ENCODE measurements around the gene HTRA2.

DNA sequence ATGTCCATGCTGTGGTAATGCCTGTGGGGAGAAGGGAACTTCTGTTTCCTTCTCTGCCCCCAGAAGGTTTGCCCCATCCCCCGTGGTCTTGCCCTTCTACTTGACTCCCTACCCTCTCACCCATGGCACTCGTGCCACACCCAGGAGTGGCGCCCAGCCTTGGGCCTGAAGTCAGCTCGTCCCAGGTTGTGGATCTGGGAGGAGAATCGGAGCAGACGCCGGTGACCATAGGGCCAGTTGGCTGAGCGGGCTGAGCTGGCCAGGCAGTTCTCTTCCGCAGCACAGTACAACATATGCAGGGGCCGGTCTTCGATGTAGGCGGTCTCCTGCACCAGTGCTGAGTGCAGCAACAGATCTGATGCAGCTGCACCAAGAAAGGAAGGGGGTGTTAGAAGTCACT is 4.7 kb downstream of the HTRA2 start:
- TF ChIP-seq, protein P1, sequence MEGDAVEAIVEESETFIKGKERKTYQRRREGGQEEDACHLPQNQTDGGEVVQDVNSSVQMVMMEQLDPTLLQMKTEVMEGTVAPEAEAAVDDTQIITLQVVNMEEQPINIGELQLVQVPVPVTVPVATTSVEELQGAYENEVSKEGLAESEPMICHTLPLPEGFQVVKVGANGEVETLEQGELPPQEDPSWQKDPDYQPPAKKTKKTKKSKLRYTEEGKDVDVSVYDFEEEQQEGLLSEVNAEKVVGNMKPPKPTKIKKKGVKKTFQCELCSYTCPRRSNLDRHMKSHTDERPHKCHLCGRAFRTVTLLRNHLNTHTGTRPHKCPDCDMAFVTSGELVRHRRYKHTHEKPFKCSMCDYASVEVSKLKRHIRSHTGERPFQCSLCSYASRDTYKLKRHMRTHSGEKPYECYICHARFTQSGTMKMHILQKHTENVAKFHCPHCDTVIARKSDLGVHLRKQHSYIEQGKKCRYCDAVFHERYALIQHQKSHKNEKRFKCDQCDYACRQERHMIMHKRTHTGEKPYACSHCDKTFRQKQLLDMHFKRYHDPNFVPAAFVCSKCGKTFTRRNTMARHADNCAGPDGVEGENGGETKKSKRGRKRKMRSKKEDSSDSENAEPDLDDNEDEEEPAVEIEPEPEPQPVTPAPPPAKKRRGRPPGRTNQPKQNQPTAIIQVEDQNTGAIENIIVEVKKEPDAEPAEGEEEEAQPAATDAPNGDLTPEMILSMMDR (IDR thresholded peaks at IDR 0.05; ENCODE audit: borderline replicate concordance, extremely low read depth, low read length, poor library complexity, severe bottlenecking) = no peak
- no peak for TF ChIP-seq EZH2 (IDR thresholded peaks at IDR 0.05; ENCODE audit: borderline replicate concordance, low read depth, low read length, severe bottlenecking)

Measured in DND-41 (cell line).